Embryonic facial prominence (tissue), 1 donor: ENCODE results near the gene HSPB9.
"Not testable (repeated sequence)": the region's sequence is repeated elsewhere in the genome, so short reads cannot be mapped to it uniquely, and the experiment has no call there.

ENCODE experiments used
- DNase-seq: peaks from one replicate; pipeline ENCODE4 v3.0.0-alpha.2; 2016; ENCODE audit errors: extremely low spot score

HSPB9 gene

GRCh38 chr17:42143138-42143537, 20.5 kb downstream of the HSPB9 start:
- not testable (repeated sequence) for DNase-seq

GRCh38 chr17:42146911-42147607, 24.5 kb downstream of the HSPB9 start:
- no peak for DNase-seq

GRCh38 chr17:42153919-42154742, 31.5 kb downstream of the HSPB9 start:
- DNase-seq = no peak

GRCh38 chr17:42155614-42156045, 33.0 kb downstream of the HSPB9 start:
- no peak for DNase-seq

DNA sequence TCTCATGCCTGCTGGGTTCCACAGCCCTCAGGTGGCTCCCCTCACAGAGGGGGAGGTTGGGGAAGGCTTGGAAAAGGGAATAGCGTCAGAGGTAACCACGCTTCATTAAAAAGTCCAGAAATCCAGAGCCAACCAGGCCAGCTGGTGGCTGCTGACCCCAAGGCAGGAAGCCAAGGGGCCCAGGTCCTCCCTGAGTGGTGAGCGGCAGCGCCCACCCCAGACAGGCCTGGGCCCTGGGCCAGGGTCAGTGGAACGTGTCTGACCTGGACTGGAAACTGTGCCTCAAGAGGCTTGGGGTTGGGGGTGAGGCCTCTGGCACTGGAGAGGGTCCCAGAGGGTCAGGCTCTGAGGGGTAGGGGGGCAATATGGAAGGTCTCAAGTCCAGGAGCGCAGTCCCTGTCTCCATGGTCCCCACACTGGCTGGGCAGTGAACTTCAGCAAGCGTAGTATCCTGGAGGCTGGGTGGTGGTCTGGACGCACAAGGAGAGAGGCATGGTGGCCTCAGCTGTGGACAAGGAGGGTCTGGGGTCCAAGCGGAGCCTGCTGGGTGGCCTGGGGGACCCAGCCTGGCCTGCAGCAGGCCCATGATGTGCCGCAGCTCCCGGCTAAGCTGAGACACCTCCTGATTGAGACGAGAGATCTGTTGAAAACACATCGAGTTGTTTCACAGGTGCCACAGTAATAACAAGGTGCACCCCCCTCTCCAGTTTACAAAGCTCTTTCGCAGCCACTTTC, 37.4 kb downstream of the HSPB9 start:
- DNase-seq = no peak

DNA sequence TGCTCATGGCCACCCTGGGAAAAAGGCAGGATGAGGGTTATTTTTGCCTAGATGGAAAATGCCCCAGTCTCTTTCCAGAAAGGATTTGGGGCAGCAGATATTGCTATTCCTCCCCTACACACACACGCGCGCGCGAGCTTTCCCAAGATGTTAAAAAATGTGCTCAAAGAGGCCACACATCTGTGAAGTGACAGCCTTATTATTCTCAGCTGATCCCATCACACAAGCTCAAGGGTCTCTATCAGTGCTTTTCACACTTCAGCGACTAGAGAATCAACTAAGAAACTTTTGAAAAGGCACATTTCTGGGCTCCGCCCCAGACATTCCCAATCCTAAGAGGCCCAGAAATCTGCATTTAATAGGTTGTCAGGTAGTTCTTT, 37.9 kb downstream of the HSPB9 start:
- DNase-seq = no peak

- DNase-seq = no peak
Measured at GRCh38 chr17:42163113-42163512, 40.5 kb downstream of the HSPB9 start.

GRCh38 chr17:42163696-42164407, 41.2 kb downstream of the HSPB9 start:
- DNase-seq = no peak

DNA sequence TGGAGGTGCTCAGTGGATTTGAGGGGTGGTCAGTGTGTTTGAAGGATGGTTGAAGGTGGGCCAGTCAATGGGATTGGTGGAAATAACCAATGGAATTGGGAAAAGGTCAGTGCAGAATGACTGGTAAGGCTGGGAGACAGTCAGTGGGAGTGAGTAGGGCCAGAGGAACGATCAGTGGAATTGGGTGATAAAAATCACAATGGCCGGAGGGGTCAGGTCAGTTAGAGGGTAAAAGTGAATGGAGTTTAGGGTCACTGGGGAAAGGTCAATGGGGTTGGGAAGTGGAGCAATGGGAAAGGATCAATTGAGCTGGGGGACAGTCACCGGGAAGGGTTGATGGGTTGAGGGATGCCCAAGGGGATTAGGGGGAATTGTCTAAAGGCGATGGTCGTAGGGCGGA, 43.1 kb downstream of the HSPB9 start:
- DNase-seq = no peak

DNA sequence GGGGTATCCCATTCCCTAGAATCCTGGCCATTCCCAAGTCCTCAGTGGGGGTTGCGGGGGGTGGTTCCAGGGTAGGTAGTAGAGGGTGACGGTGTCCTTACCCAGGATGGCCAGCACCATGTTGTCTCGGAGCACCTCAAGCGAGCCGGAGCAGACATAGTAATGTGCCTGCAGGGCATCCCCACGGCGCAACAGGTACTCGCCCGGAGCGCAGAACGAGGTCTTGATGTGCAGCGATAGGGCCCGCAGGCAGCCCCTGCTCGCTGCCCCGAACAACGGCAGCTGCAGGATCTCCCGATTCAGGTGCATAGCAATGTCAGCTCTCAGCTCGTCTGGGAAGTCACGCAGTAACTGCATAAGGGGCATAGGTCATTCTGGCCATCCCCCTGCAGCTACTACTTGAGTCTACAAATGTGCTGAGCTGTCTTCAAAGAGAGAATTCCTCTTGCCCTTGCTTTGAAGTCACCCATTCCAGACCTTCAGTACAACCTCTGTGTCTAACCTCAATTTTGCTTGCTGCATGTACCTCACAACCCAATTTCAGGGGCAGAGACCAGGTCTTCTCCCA, 43.7 kb downstream of the HSPB9 start:
- DNase-seq = no peak

DNA sequence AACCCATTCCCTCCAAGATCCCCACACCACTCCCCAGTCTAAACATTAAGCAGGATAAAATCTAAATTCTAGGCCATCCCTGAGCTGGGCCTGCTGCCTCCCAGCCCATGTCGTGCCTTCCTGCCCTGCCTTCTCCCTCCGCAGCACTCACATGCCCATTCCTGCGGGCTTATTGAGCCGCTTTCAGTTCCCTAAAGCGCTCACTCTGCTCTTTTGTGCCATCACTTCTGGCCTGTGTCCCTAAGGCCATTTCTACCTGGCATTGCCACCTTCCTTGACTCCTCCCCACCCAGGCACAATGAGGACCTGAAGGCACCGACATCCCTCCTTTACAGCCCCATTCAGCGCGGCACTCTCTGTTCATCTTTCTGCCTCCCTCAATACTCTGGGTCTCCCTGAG, 45.2 kb downstream of the HSPB9 start:
- no peak for DNase-seq

DNA sequence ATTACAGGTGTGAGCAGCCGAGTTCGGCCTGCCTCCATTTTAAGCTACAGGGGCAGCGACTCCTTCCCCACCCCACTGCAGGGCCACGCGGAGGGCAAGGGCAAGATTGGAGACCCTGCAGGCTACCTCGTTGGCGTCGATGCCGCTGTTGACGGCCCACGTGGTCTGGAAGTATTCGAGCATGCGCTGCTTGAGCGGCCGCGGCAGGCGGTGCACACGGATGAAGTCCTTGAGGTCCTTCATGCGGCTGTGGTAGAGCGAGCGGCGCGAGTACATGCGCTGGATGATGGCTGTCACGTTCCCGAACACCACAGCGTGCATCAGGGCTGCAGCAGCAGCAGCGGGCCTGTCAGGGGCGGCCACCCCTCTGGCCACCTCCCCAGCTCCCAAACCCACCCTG, 46.7 kb downstream of the HSPB9 start:
- no peak for DNase-seq

DNA sequence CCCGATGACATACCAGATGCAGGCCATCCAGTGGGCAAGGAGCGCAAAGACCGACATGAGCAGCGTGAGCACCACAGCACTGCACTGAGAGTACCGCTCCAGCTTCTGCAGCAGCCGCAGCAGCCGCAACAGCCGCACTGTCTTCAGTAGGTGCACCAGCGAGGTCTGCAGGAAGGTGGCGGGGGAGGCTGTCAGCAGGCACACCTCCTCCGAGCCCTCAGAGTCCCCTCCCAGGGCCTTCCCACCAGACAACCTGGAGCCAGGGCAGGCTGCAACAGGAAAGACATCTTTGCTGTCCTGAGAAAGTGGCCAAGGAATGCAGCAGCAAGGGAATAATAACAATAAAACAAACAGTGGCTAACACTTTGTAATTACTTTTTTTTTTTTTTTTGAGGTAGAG, 49.2 kb downstream of the HSPB9 start:
- no peak for DNase-seq
